ENCODE data around the gene TRIM2. TPM values are rescaled to one million over a fixed set of nuclear protein-coding genes. Genes with fewer than 3 reads are reported as not detected.
A peak's percentile ranks its signal among the peaks of the same experiment; 100 is the strongest.

Gene TRIM2
- total RNA-seq, 1 experiment from 2014 or later: 93.2 TPM

- peaks cover 68% of the 10 kb centered on the region for H3K4me1 ChIP-seq (ENCODE audit: insufficient read depth, low read length, poor library complexity, severe bottlenecking)
- H3K27ac ChIP-seq (ENCODE audit: low read depth, low read length, poor library complexity, severe bottlenecking): peak overlapping the region; percentile 54
- intact Hi-C loops (cut with micrococcal nuclease; ENCODE audit: unreplicated experiment): no loop called here
- BruUV-seq (replicated peaks): no TSS peak
- H3K9me3 ChIP-seq (ENCODE audit: low read depth, low read length, poor library complexity, severe bottlenecking): peaks cover 6% of the 10 kb centered on the region
- no peaks in the 10 kb centered on the region for H3K27me3 ChIP-seq (replicated peaks; ENCODE audit: insufficient read depth, low read depth, low read length, poor library complexity)
- ChIA-PET POLR2A (ENCODE audit: low non-redundant PET) (interaction anchor here (0.7 kb wide), 1 partner anchor 23 kb away, joined by 3 read pairs; the partner anchor contains the start of gene TRIM2), CTCF (interaction anchor here (0.5 kb wide), 1 partner anchor 75 kb away, joined by 4 read pairs; no protein-coding TSS in a partner anchor)
- peaks cover 12% of the 10 kb centered on the region for H3K36me3 ChIP-seq (ENCODE audit: insufficient read depth, low read length, poor library complexity, severe bottlenecking)
- TF ChIP-seq CTCF (conservative IDR thresholded peaks at IDR 0.05; ENCODE audit: low read depth, low read length): no peak
- TF ChIP-seq EZH2 (IDR thresholded peaks at IDR 0.05; ENCODE audit: borderline replicate concordance, low read depth, low read length, poor library complexity, severe bottlenecking): no peak
- H3K4me3 ChIP-seq (ENCODE audit: low read depth, low read length, poor library complexity, severe bottlenecking): peak overlapping the region; percentile 17
- DNase-seq (ENCODE audit: low spot score): peak; percentile 70
These were observed 23.3 kb downstream of the TRIM2 start for GRCh38 chr4:153227469-153228075.

DNA sequence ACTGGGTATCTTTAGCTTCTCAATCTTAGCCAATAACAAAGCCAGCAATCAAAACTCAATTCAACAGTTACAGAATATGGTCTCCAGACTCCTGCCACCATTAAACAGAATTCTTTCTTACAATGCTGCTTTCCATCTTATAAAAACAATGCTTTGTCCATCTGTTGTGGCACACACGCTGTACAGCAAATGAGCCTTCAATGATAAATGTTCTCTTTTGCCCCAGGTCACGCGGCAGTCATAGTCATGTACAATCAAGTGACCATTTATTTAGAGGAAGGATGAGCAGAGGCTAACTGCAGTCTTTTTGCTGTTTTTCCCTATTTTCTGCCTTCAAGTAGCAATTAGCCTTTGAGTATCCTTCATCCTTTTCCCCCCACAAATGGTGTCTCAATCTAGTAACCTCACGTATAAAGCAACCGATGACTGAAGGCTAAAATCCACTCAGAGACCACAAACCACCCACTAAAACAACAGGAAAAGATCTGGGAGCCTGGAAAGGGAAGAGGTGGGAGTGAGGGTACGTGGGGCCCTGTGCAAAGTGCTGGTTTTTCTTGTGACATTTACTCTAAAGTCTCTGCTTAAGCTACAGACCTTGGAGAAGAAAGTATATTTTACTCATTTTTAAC is 24.4 kb downstream of the TRIM2 start:
- peak overlapping the region; percentile 39 for H3K27ac ChIP-seq (ENCODE audit: low read depth, low read length, poor library complexity, severe bottlenecking)
- peaks cover 12% of the 10 kb centered on the region for H3K36me3 ChIP-seq (ENCODE audit: insufficient read depth, low read length, poor library complexity, severe bottlenecking)
- peaks cover 77% of the 10 kb centered on the region for H3K4me1 ChIP-seq (ENCODE audit: insufficient read depth, low read length, poor library complexity, severe bottlenecking)
- DNase-seq (ENCODE audit: low spot score): no peak
- BruUV-seq (replicated peaks): no TSS peak
- no peak for TF ChIP-seq EZH2 (IDR thresholded peaks at IDR 0.05; ENCODE audit: borderline replicate concordance, low read depth, low read length, poor library complexity, severe bottlenecking)
- TF ChIP-seq CTCF (conservative IDR thresholded peaks at IDR 0.05; ENCODE audit: low read depth, low read length): no peak
- intact Hi-C loops (cut with micrococcal nuclease; ENCODE audit: unreplicated experiment): no loop called here
- ChIA-PET CTCF (no interaction called here), POLR2A (ENCODE audit: low non-redundant PET) (no interaction called here)
- H3K9me3 ChIP-seq (ENCODE audit: low read depth, low read length, poor library complexity, severe bottlenecking): peaks cover 6% of the 10 kb centered on the region
- H3K27me3 ChIP-seq (replicated peaks; ENCODE audit: insufficient read depth, low read depth, low read length, poor library complexity): no peaks in the 10 kb centered on the region
- H3K4me3 ChIP-seq (ENCODE audit: low read depth, low read length, poor library complexity, severe bottlenecking): no peak overlapping the region

DNA sequence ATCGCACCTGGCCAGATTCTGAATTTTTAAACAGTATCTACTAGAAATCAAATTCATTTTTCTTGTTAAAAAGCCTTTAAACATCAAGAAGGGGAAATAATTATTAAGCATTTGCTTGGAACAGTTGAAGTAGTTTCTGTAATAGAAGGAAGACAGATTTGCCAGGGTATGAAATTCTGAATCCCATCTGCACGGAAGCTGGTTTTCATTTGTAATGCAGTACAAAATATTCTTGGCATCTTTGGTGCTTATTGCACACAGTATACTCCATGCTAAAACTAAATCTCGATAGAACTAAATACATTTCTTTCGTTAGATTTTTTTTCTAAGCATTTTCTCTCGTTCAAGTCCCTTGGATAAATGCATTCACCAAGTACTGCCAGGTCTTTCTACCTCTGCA is 25.3 kb downstream of the TRIM2 start:
- DNase-seq (ENCODE audit: low spot score): no peak
- Histone ChIP-seq H3K4me1 (ENCODE audit: insufficient read depth, low read length, poor library complexity, severe bottlenecking) (peaks cover 81% of the 10 kb centered on the region), H3K27ac (ENCODE audit: low read depth, low read length, poor library complexity, severe bottlenecking) (no peak overlapping the region), H3K9me3 (ENCODE audit: low read depth, low read length, poor library complexity, severe bottlenecking) (peaks cover 5% of the 10 kb centered on the region), H3K4me3 (ENCODE audit: low read depth, low read length, poor library complexity, severe bottlenecking) (no peak overlapping the region), H3K36me3 (ENCODE audit: insufficient read depth, low read length, poor library complexity, severe bottlenecking) (peaks cover 9% of the 10 kb centered on the region), H3K27me3 (replicated peaks; ENCODE audit: insufficient read depth, low read depth, low read length, poor library complexity) (no peaks in the 10 kb centered on the region)
- POLR2A ChIA-PET (ENCODE audit: low non-redundant PET): interaction anchor here (0.6 kb wide), 1 partner anchor 96 kb away, joined by 6 read pairs; no protein-coding TSS in a partner anchor
- no TSS peak for BruUV-seq (replicated peaks)
- CTCF ChIA-PET: no interaction called here
- TF ChIP-seq CTCF (conservative IDR thresholded peaks at IDR 0.05; ENCODE audit: low read depth, low read length): no peak
- no peak for TF ChIP-seq EZH2 (IDR thresholded peaks at IDR 0.05; ENCODE audit: borderline replicate concordance, low read depth, low read length, poor library complexity, severe bottlenecking)
- intact Hi-C loops (cut with micrococcal nuclease; ENCODE audit: unreplicated experiment): no loop called here

Measured in A673 (cell line).